Right cardiac atrium (tissue), 5 donors: Measurements from ENCODE around the gene MYOM3. TPM values are rescaled to one million over a fixed set of nuclear protein-coding genes. Genes with fewer than 3 reads are reported as not detected.
"Not testable (repeated sequence)": the region's sequence is repeated elsewhere in the genome, so short reads cannot be mapped to it uniquely, and the experiment has no call there.

ENCODE experiments used
- ATAC-seq, 2 donors: fragments of 200-7000 bp; cut with Tn5 transposase; one replicate each; pipeline versions ENCODE4 v1.8.0 to v1.9.1; 2020; ENCODE audit warnings: moderate library complexity in 2 of 2, mild to moderate bottlenecking in 1 of 2
- DNase-seq, 3 donors: peaks; one replicate each; pipeline ENCODE4 v3.0.0-alpha.2; 2020
- H3K27ac ChIP-seq: one replicate; pipeline ENCODE4 v1.5.1; 2013; ENCODE audit warnings: mild to moderate bottlenecking, low read length, control low read depth, moderate library complexity
- H3K27me3 ChIP-seq: one replicate; pipeline ENCODE4 v1.6.1; 2013; ENCODE audit not compliant: control insufficient read depth, insufficient read depth
- H3K4me1 ChIP-seq: one replicate; pipeline ENCODE4 v1.6.1; 2013; ENCODE audit warnings: low read length; ENCODE audit not compliant: control insufficient read depth, insufficient read depth
- H3K4me3 ChIP-seq: one replicate; pipeline ENCODE4 v1.5.1; 2013; ENCODE audit warnings: low read length, control low read depth
- H3K9me3 ChIP-seq: one replicate; pipeline ENCODE4 v1.6.1; 2013; ENCODE audit warnings: low read length; ENCODE audit not compliant: control insufficient read depth
- WGBS: extraction: QIAGEN DNeasy Blood & Tissue Kit; methylation state at CpG from one replicate; pipeline ENCODE4 v1.1.7; 2013; 5-methylcytosine and 5-hydroxymethylcytosine counted together
- intact Hi-C, 4 donors: fragments of 100-400 bp; cut with DNase I; formaldehyde crosslinking; loops; one replicate each; pipeline versions ENCODE4 v1.11.0 to v1.14.0; 2022 to 2023
- polyA plus RNA-seq: library from polyadenylated mRNA; stranded (reverse); fragments of 200-250 nt; gene quantifications from one replicate; pipeline ENCODE4 v1.2.3, GENCODE V29; 2013
- total RNA-seq, 4 donors: library from RNA; stranded (reverse); fragmentation: NEBNext Ultra II Directional; extraction: Animal tissue kit (Norgen Biotek cat#: 25700); gene quantifications; one replicate each; pipeline ENCODE4 v1.2.1, GENCODE V29; 2021
- donor health status: healthy with polysubstance abuse.
- donor health status: DM: no; HTN: yes; CAD: no.
- donor health status: DM: no; HTN: no; CAD: no.
- donor health status: DM: no; HTN: yes; CAD: no; lungs with severe emphysema.
- donor health status: DM: yes; HTN: yes; CAD: no.

Gene MYOM3
- total and polyA plus RNA-seq, 5 donors: 202 to 292 (median 258) TPM

GRCh38 chr1:24048205-24048869, 63.6 kb downstream of the MYOM3 start:
- 95% methylated on average over 6 of the region's 6 CpGs for WGBS
- Histone ChIP-seq H3K27me3 (no peaks in the 10 kb centered on the region), H3K4me1 (peaks cover 6% of the 10 kb centered on the region), H3K4me3 (no peak overlapping the region), H3K9me3 (no peaks in the 10 kb centered on the region), H3K27ac (no peak overlapping the region)
- DNase-seq (no peak), ATAC-seq (no peak)
- intact Hi-C loops: no loop called here

GRCh38 chr1:24047110-24047477, 64.8 kb downstream of the MYOM3 start:
- intact Hi-C loops: no loop called here
- peak; percentile 77 to 82 for ATAC-seq
- peak in 2 of 3 donors; percentile 64 to 76 for DNase-seq
- H3K9me3 ChIP-seq: no peaks in the 10 kb centered on the region
- H3K4me3 ChIP-seq: no peak overlapping the region
- peaks cover 6% of the 10 kb centered on the region for H3K4me1 ChIP-seq
- no peak overlapping the region for H3K27ac ChIP-seq
- H3K27me3 ChIP-seq: no peaks in the 10 kb centered on the region
- 56% methylated on average over 3 of the region's 3 CpGs for whole genome bisulfite sequencing

- ATAC-seq: peak in 1 of 2 donors; percentile 23
- intact Hi-C loops: no loop called here
- 29% methylated on average over 2 of the region's 2 CpGs for WGBS
These were observed 66.2 kb downstream of the MYOM3 start for GRCh38 chr1:24045771-24046170.

GRCh38 chr1:24044672-24045071, 67.3 kb downstream of the MYOM3 start:
- intact Hi-C loops, H3K4me3 ChIP-seq: not testable (repeated sequence)
- WGBS: 90% methylated on average over 5 of the region's 5 CpGs

More at GRCh38 chr1:24045771-24046170, 66.2 kb downstream of the MYOM3 start:
- Histone ChIP-seq H3K27ac (no peak overlapping the region), H3K4me1 (peaks cover 6% of the 10 kb centered on the region), H3K9me3 (no peaks in the 10 kb centered on the region), H3K4me3 (no peak overlapping the region), H3K27me3 (no peaks in the 10 kb centered on the region)
- DNase-seq: no peak

GRCh38 chr1:24043345-24044032, 68.4 kb downstream of the MYOM3 start:
- H3K4me3 ChIP-seq: no peak overlapping the region
- WGBS: 52% methylated on average over 1 of the region's 1 CpG
- no peaks in the 10 kb centered on the region for H3K27me3 ChIP-seq
- intact Hi-C loops: no loop called here
- ATAC-seq (no peak), DNase-seq (no peak)
- peaks cover 6% of the 10 kb centered on the region for H3K4me1 ChIP-seq
- no peak overlapping the region for H3K27ac ChIP-seq
- H3K9me3 ChIP-seq: no peaks in the 10 kb centered on the region

More at GRCh38 chr1:24044672-24045071, 67.3 kb downstream of the MYOM3 start:
- H3K27ac ChIP-seq, H3K27me3 ChIP-seq, ATAC-seq, DNase-seq, H3K4me1 ChIP-seq, H3K9me3 ChIP-seq: not testable (repeated sequence)

GRCh38 chr1:24042315-24042714, 69.6 kb downstream of the MYOM3 start:
- ATAC-seq: no peak
- intact Hi-C loops: no loop called here
- no peak overlapping the region for H3K4me3 ChIP-seq
- no peak overlapping the region for H3K27ac ChIP-seq
- no peaks in the 10 kb centered on the region for H3K9me3 ChIP-seq
- DNase-seq: no peak
- WGBS: 70% methylated on average over 4 of the region's 4 CpGs
- H3K4me1 ChIP-seq: peaks cover 6% of the 10 kb centered on the region
- no peaks in the 10 kb centered on the region for H3K27me3 ChIP-seq

GRCh38 chr1:24036088-24036487, 75.8 kb downstream of the MYOM3 start:
- H3K9me3 ChIP-seq: no peaks in the 10 kb centered on the region
- intact Hi-C loops: no loop called here
- H3K4me1 ChIP-seq: no peaks in the 10 kb centered on the region
- H3K27ac ChIP-seq: no peak overlapping the region
- WGBS: 72% methylated on average over 5 of the region's 5 CpGs
- no peak for ATAC-seq
- DNase-seq: no peak
- no peaks in the 10 kb centered on the region for H3K27me3 ChIP-seq
- H3K4me3 ChIP-seq: no peak overlapping the region

- Histone ChIP-seq H3K4me1 (no peaks in the 10 kb centered on the region), H3K9me3 (no peaks in the 10 kb centered on the region), H3K4me3 (no peak overlapping the region), H3K27ac (no peak overlapping the region), H3K27me3 (no peaks in the 10 kb centered on the region)
- DNase-seq: no peak
- 65% methylated on average over 5 of the region's 5 CpGs for WGBS
- intact Hi-C loops: no loop called here
- ATAC-seq: no peak
These were observed 79.0 kb downstream of the MYOM3 start for GRCh38 chr1:24032981-24033380.

- H3K4me3 ChIP-seq, H3K27ac ChIP-seq, H3K27me3 ChIP-seq, H3K4me1 ChIP-seq, H3K9me3 ChIP-seq, ATAC-seq, intact Hi-C loops, DNase-seq: not testable (repeated sequence)
- WGBS: 76% methylated on average over 7 of the region's 7 CpGs
These were observed 80.9 kb downstream of the MYOM3 start for GRCh38 chr1:24030976-24031516.

GRCh38 chr1:24027838-24028468, 84.0 kb downstream of the MYOM3 start:
- 71% methylated on average over 4 of the region's 4 CpGs for WGBS
- Histone ChIP-seq H3K27me3 (no peaks in the 10 kb centered on the region), H3K4me1 (no peaks in the 10 kb centered on the region), H3K4me3 (no peak overlapping the region), H3K27ac (no peak overlapping the region), H3K9me3 (no peaks in the 10 kb centered on the region)
- ATAC-seq (peak; percentile 65 to 75), DNase-seq (no peak)
- intact Hi-C loops: loop anchor here in 3 of 4 donors (5.0 to 10.0 kb wide), 3 partner anchors 53 to 73 kb away; partner anchors contain the start of gene PNRC2 (in 2 of the 3)
